ENCODE data around the gene BCOR.
A peak's percentile ranks its signal among the peaks of the same experiment; 100 is the strongest.

The BCOR gene

DNA sequence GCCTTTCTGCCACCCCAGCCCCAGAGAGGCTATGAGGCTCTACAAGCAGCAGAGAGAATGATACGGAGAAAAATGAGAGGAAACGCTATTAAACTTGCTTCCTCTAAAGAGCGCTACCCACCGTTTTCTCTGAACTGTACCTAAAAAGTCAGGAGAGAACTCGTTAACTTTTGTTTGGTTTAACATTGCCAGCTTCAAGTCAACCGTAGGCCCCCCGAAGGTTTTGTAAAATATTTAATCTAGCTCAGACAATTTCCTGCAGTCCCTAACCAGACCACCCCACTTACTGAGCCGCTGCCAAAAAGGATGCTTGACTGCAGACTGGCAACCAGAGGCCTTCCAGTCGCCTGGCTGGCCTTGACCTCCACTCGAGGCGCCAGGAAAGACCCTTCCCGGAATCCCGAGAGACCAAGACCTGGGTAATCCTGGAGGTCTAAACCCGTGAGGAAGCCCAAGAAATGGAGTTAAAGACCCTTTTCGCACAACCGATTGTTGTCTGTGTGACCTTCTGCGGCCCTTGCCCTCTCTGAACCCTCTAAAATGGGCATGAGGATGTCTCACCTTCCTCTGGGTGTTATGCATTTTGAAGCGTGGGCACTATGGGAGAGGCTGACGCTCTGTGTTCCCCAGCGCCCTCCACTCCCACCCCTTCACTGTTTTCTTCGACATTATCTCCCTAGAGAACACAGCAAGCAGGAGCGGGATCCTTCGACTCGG is 86.3 kb downstream of the BCOR start:
- TF ChIP-seq ESRRG (CRISPR knock-in tag; IDR thresholded peaks at IDR 0.05), result no peak
- no peak for TF ChIP-seq BACH2 (CRISPR knock-in tag; IDR thresholded peaks at IDR 0.05; ENCODE audit: borderline replicate concordance)
- no peak for TF ChIP-seq ZNF565 (CRISPR knock-in tag; conservative IDR thresholded peaks at IDR 0.05; ENCODE audit: low read depth)
- no peak for TF ChIP-seq OSR1 (CRISPR knock-in tag; IDR thresholded peaks at IDR 0.05)
- no peak for TF ChIP-seq ZC3H10 (CRISPR knock-in tag; IDR thresholded peaks at IDR 0.05)
- no peak for TF ChIP-seq RARB (CRISPR knock-in tag; IDR thresholded peaks at IDR 0.05)
- no peak for TF ChIP-seq ZFP30 (CRISPR knock-in tag; IDR thresholded peaks at IDR 0.05)
- TF ChIP-seq CSDC2 (CRISPR knock-in tag; IDR thresholded peaks at IDR 0.05), result no peak
- no peak for TF ChIP-seq SNAI2 (CRISPR knock-in tag; IDR thresholded peaks at IDR 0.05)
- TF ChIP-seq CREB5 (CRISPR knock-in tag; IDR thresholded peaks at IDR 0.05; ENCODE audit: low read depth), result no peak
- no peak for ATAC-seq

- no peak for ATAC-seq
- no peak for TF ChIP-seq ZNF8 (CRISPR knock-in tag; IDR thresholded peaks at IDR 0.05)
Observed at GRCh38 chrX:40010550-40011321, 87.0 kb downstream of the BCOR start.

GRCh38 chrX:40009890-40010289 is 87.9 kb downstream of the BCOR start:
- TF ChIP-seq OSR1 (CRISPR knock-in tag; IDR thresholded peaks at IDR 0.05), result no peak
- ATAC-seq, result peak; percentile 11; the same call in 1 of the 3 replicates

GRCh38 chrX:40009462-40009851 is 88.3 kb downstream of the BCOR start:
- peak; percentile 20 for ATAC-seq
- TF ChIP-seq ZNF565 (CRISPR knock-in tag; conservative IDR thresholded peaks at IDR 0.05; ENCODE audit: low read depth) (no peak), ZFP3 (CRISPR knock-in tag; IDR thresholded peaks at IDR 0.05) (no peak), BACH2 (CRISPR knock-in tag; IDR thresholded peaks at IDR 0.05; ENCODE audit: borderline replicate concordance) (no peak), ARNTL (CRISPR knock-in tag; IDR thresholded peaks at IDR 0.05; ENCODE audit: borderline replicate concordance, low read depth) (no peak), CREB5 (CRISPR knock-in tag; IDR thresholded peaks at IDR 0.05; ENCODE audit: low read depth) (no peak), ISL1 (CRISPR knock-in tag; IDR thresholded peaks at IDR 0.05) (no peak), TCF4 (CRISPR knock-in tag; IDR thresholded peaks at IDR 0.05; ENCODE audit: borderline replicate concordance) (no peak), TOX (CRISPR knock-in tag; IDR thresholded peaks at IDR 0.05; ENCODE audit: borderline replicate concordance) (no peak), PPARA (CRISPR knock-in tag; IDR thresholded peaks at IDR 0.05; ENCODE audit: borderline replicate concordance) (no peak), SNAI2 (CRISPR knock-in tag; IDR thresholded peaks at IDR 0.05) (no peak), ZNF70 (CRISPR knock-in tag; IDR thresholded peaks at IDR 0.05) (no peak), ZFP30 (CRISPR knock-in tag; IDR thresholded peaks at IDR 0.05) (no peak)

- ATAC-seq, result peak; percentile 31; the same call in 2 of the 3 replicates
- TF ChIP-seq TCF4 (CRISPR knock-in tag; IDR thresholded peaks at IDR 0.05; ENCODE audit: borderline replicate concordance) (no peak), CSDC2 (CRISPR knock-in tag; IDR thresholded peaks at IDR 0.05) (no peak), ZNF8 (CRISPR knock-in tag; IDR thresholded peaks at IDR 0.05) (no peak), GLIS3 (CRISPR knock-in tag; IDR thresholded peaks at IDR 0.05) (no peak), ZNF70 (CRISPR knock-in tag; IDR thresholded peaks at IDR 0.05) (no peak), SNAI2 (CRISPR knock-in tag; IDR thresholded peaks at IDR 0.05) (no peak), BACH2 (CRISPR knock-in tag; IDR thresholded peaks at IDR 0.05; ENCODE audit: borderline replicate concordance) (no peak), POU6F1 (CRISPR knock-in tag; IDR thresholded peaks at IDR 0.05; ENCODE audit: borderline replicate concordance, low read depth) (no peak), TSHZ2 (CRISPR knock-in tag; IDR thresholded peaks at IDR 0.05) (no peak), CREB5 (CRISPR knock-in tag; IDR thresholded peaks at IDR 0.05; ENCODE audit: low read depth) (no peak), ZFP3 (CRISPR knock-in tag; IDR thresholded peaks at IDR 0.05) (no peak), RARB (CRISPR knock-in tag; IDR thresholded peaks at IDR 0.05) (no peak), OSR1 (CRISPR knock-in tag; IDR thresholded peaks at IDR 0.05) (no peak), ISL1 (CRISPR knock-in tag; IDR thresholded peaks at IDR 0.05) (no peak)
Observed at GRCh38 chrX:40008791-40009461, 88.8 kb downstream of the BCOR start.

Data from SK-N-SH treated with all-trans-retinoic acid at 6 μM for 48 hours (cell line).